ENCODE results near the gene SRGAP2B. TPM values are rescaled to one million over a fixed set of nuclear protein-coding genes. Genes with fewer than 3 reads are reported as not detected.
A peak's percentile ranks its signal among the peaks of the same experiment; 100 is the strongest.
"Not testable (repeated sequence)": the region's sequence is repeated elsewhere in the genome, so short reads cannot be mapped to it uniquely, and the experiment has no call there.

Gene SRGAP2B
- total RNA-seq, 2 donors from 2014 or later, result 7.5 to 9.6 TPM

- WGBS, 2 donors, result no CpG with 5 or more reads among the region's 6 CpGs
- H3K27me3 ChIP-seq; H3K36me3 ChIP-seq (replicated peaks in 1 of 2; ENCODE audit: insufficient read depth in 1 of 2, low read depth in 2 of 2); H3K4me1 ChIP-seq; intact Hi-C loops (cut with DNase I); DNase-seq; H3K4me3 ChIP-seq; ATAC-seq; H3K9me3 ChIP-seq; H3K27ac ChIP-seq: not testable (repeated sequence)
Observed at GRCh38 chr1:145115587-145116493, 20.7 kb upstream of the SRGAP2B start.

GRCh38 chr1:145114560-145115057 is 19.5 kb upstream of the SRGAP2B start:
- ATAC-seq; DNase-seq; H3K36me3 ChIP-seq (replicated peaks in 1 of 2; ENCODE audit: insufficient read depth in 1 of 2, low read depth in 2 of 2); H3K9me3 ChIP-seq; H3K4me3 ChIP-seq; intact Hi-C loops (cut with DNase I); H3K27me3 ChIP-seq; H3K27ac ChIP-seq; H3K4me1 ChIP-seq: not testable (repeated sequence)
- no CpG with 5 or more reads among the region's 1 CpG for WGBS, 2 donors

GRCh38 chr1:145112703-145113102 is 17.6 kb upstream of the SRGAP2B start:
- H3K27ac ChIP-seq; H3K36me3 ChIP-seq (replicated peaks in 1 of 2; ENCODE audit: insufficient read depth in 1 of 2, low read depth in 2 of 2); H3K27me3 ChIP-seq; ATAC-seq; H3K4me1 ChIP-seq; H3K9me3 ChIP-seq; DNase-seq; H3K4me3 ChIP-seq; intact Hi-C loops (cut with DNase I): not testable (repeated sequence)
- no CpG with 5 or more reads among the region's 3 CpGs for WGBS, 2 donors

GRCh38 chr1:145111674-145112073 is 16.5 kb upstream of the SRGAP2B start:
- H3K9me3 ChIP-seq; H3K4me1 ChIP-seq; ATAC-seq; H3K4me3 ChIP-seq; DNase-seq; H3K36me3 ChIP-seq (replicated peaks in 1 of 2; ENCODE audit: insufficient read depth in 1 of 2, low read depth in 2 of 2); intact Hi-C loops (cut with DNase I); H3K27ac ChIP-seq; H3K27me3 ChIP-seq: not testable (repeated sequence)
- WGBS, 2 donors, result no CpG with 5 or more reads among the region's 3 CpGs

- H3K9me3 ChIP-seq; DNase-seq; H3K4me3 ChIP-seq; intact Hi-C loops (cut with DNase I); ATAC-seq; H3K4me1 ChIP-seq; H3K27ac ChIP-seq; H3K36me3 ChIP-seq (replicated peaks in 1 of 2; ENCODE audit: insufficient read depth in 1 of 2, low read depth in 2 of 2); H3K27me3 ChIP-seq: not testable (repeated sequence)
- WGBS, 2 donors, result no CpG with 5 or more reads among the region's 2 CpGs
Observed at GRCh38 chr1:145103294-145103693, 8.2 kb upstream of the SRGAP2B start.

- ATAC-seq; intact Hi-C loops (cut with DNase I); H3K27ac ChIP-seq; DNase-seq; H3K4me3 ChIP-seq; H3K27me3 ChIP-seq; H3K4me1 ChIP-seq; H3K9me3 ChIP-seq; H3K36me3 ChIP-seq (replicated peaks in 1 of 2; ENCODE audit: insufficient read depth in 1 of 2, low read depth in 2 of 2): not testable (repeated sequence)
- no CpG with 5 or more reads among the region's 1 CpG for WGBS, 2 donors
Observed at GRCh38 chr1:145101725-145102124, 6.6 kb upstream of the SRGAP2B start.

GRCh38 chr1:145094655-145095211 is 395 bp downstream of the SRGAP2B start:
- H3K9me3 ChIP-seq; intact Hi-C loops (cut with DNase I); H3K27me3 ChIP-seq; H3K4me1 ChIP-seq; H3K36me3 ChIP-seq (replicated peaks in 1 of 2; ENCODE audit: insufficient read depth in 1 of 2, low read depth in 2 of 2); H3K4me3 ChIP-seq: not testable (repeated sequence)
- WGBS, 2 donors, result no CpG with 5 or more reads among the region's 46 CpGs
- peak; percentile 5 for ATAC-seq
- H3K27ac ChIP-seq, result peak overlapping the region in 1 of 4 donors; percentile 40
- peak in 3 of 4 donors; percentile 10 to 13 (median 10) for DNase-seq

- H3K9me3 ChIP-seq; H3K4me3 ChIP-seq; ATAC-seq; H3K4me1 ChIP-seq; intact Hi-C loops (cut with DNase I); H3K36me3 ChIP-seq (replicated peaks in 1 of 2; ENCODE audit: insufficient read depth in 1 of 2, low read depth in 2 of 2); H3K27me3 ChIP-seq: not testable (repeated sequence)
- peak in 3 of 4 donors; percentile 55 to 67 (median 59) for DNase-seq
- peak overlapping the region in 2 of 4 donors; percentile 21 to 40 for H3K27ac ChIP-seq
- WGBS, 2 donors, result no CpG with 5 or more reads among the region's 47 CpGs
Observed at GRCh38 chr1:145093517-145094149, 1.5 kb downstream of the SRGAP2B start.

GRCh38 chr1:145082483-145083255 is 12.5 kb downstream of the SRGAP2B start:
- H3K4me1 ChIP-seq; H3K27ac ChIP-seq; intact Hi-C loops (cut with DNase I); H3K27me3 ChIP-seq; ATAC-seq; H3K9me3 ChIP-seq; H3K36me3 ChIP-seq (replicated peaks in 1 of 2; ENCODE audit: insufficient read depth in 1 of 2, low read depth in 2 of 2); DNase-seq; H3K4me3 ChIP-seq: not testable (repeated sequence)
- WGBS, 2 donors, result 85% methylated on average over 4 of the region's 7 CpGs; no CpG with 5 or more reads in 1 of the 2 donors

GRCh38 chr1:145080193-145080592 is 14.9 kb downstream of the SRGAP2B start:
- 96% methylated on average over 2 of the region's 3 CpGs; no CpG with 5 or more reads in 1 of the 2 donors for WGBS, 2 donors
- H3K36me3 ChIP-seq (replicated peaks in 1 of 2; ENCODE audit: insufficient read depth in 1 of 2, low read depth in 2 of 2); intact Hi-C loops (cut with DNase I); H3K4me3 ChIP-seq; ATAC-seq; H3K27ac ChIP-seq; H3K27me3 ChIP-seq; H3K4me1 ChIP-seq; DNase-seq; H3K9me3 ChIP-seq: not testable (repeated sequence)

GRCh38 chr1:145079737-145080136 is 15.4 kb downstream of the SRGAP2B start:
- WGBS, 2 donors, result 86% methylated on average over 2 of the region's 2 CpGs; no CpG with 5 or more reads in 1 of the 2 donors
- ATAC-seq; intact Hi-C loops (cut with DNase I): not testable (repeated sequence)

More at GRCh38 chr1:145079737-145080136, 15.4 kb downstream of the SRGAP2B start:
- not testable (repeated sequence) for H3K36me3 ChIP-seq (replicated peaks in 1 of 2; ENCODE audit: insufficient read depth in 1 of 2, low read depth in 2 of 2); H3K27ac ChIP-seq; DNase-seq; H3K4me3 ChIP-seq; H3K9me3 ChIP-seq; H3K4me1 ChIP-seq; H3K27me3 ChIP-seq

All from body of pancreas (tissue), 4 donors.